GM21526 (cell line): Measurements from ENCODE around the gene ALKBH1.
"Not testable (repeated sequence)": the region's sequence is repeated elsewhere in the genome, so short reads cannot be mapped to it uniquely, and the experiment has no call there.

Experiments used
- ATAC-seq: cut with Tn5 transposase; IDR thresholded peaks from one replicate; pipeline ENCODE4 v1.9.1; 2021; ENCODE audit warnings: moderate library complexity; ENCODE audit not compliant: unreplicated experiment, low FRiP score

ALKBH1 gene, protein sequence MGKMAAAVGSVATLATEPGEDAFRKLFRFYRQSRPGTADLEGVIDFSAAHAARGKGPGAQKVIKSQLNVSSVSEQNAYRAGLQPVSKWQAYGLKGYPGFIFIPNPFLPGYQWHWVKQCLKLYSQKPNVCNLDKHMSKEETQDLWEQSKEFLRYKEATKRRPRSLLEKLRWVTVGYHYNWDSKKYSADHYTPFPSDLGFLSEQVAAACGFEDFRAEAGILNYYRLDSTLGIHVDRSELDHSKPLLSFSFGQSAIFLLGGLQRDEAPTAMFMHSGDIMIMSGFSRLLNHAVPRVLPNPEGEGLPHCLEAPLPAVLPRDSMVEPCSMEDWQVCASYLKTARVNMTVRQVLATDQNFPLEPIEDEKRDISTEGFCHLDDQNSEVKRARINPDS

GRCh38 chr14:77707724-77708408, at the start of gene ALKBH1, which contains the start of gene SLIRP:
TSS of gene ALKBH1 (minus strand) at chr14:77708023. CDS start at chr14:77708004, 19 bp downstream.
TSS of gene SLIRP (plus strand) at chr14:77708103. CDS start at chr14:77708112, 9 bp downstream.
- peak; percentile 96 for ATAC-seq

- no peak for ATAC-seq
Observed at GRCh38 chr14:77752799-77753516, 45.1 kb upstream of the ALKBH1 start.

DNA sequence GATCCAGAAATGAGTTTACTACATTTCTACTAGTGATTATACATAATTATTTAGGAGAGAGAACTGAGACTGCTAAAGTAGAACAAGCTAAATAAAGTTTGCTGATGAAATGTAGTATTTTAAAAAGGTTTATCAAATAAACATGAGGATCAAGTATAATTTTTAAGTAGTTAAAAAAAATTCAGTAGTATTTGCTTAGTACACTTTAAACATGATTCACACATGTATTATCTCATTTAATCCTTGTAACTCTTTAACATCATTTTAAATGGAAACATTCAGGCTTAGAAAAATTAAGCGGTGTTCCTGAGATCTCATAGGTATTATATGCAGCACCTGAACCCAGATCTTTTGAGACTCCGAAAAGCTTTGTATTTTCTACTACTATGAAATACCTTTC, 44.4 kb upstream of the ALKBH1 start:
- ATAC-seq, result no peak

GRCh38 chr14:77747425-77747824, 39.6 kb upstream of the ALKBH1 start:
- not testable (repeated sequence) for ATAC-seq

- ATAC-seq, result no peak
Observed at GRCh38 chr14:77746064-77746702, 38.4 kb upstream of the ALKBH1 start.

GRCh38 chr14:77741438-77741837, 33.6 kb upstream of the ALKBH1 start:
- no peak for ATAC-seq

DNA sequence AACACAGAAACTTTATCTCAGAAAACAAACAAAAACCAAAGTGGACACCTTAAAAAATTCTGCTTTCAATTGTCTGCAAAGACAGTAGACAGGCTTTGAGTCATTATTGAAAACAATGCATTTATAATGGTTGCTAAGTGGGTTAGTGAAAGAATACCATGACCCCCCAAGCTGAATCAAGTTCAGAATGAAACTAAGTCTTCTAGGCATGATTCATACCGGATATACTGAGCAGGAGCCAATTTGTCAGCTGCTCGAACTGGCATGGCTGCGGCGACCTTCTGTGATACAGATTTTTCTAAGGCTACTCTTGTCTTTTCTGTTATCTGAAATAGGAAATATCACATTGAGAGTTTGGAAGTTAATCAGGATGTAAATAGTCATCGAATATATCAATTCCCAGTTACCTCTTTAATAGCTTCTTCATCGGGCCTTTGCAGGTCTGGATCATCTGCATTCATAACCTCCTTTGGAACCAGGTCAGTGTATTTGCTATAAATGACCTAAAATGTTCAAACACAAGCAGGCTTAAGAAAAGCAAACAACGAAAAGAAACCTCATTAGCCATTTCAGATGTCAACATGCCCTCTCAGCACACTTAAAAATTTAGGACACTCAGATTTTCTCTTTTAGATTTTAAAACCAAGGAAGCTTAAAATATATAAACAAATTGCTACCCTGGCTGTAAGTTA, 30.9 kb upstream of the ALKBH1 start:
- ATAC-seq, result peak; percentile 87

DNA sequence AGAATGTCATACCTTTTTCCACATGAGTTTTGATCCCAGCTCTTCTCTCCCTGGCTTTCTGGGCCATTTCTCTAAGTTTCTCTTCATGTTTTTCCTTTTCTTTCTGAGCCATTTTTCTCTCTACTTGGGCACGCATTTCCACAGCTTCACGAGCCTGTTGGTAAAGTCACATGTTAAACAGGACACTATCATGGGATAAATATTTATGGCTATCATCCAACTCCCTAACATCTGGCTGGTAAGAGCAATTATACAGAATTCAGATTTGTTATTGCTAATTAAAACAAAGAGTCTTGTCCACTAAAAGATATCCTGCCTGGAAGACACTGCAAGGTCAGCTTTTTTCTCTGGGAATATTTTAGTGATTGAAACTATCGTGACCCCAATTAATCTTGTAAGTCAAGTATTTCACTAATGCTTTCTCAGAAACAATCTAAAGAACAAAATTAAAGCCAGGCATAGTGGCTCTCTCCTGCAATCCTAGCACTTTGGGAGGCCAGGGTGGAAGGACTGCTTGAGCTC, 23.2 kb upstream of the ALKBH1 start:
- no peak for ATAC-seq

GRCh38 chr14:77722301-77722700, 14.5 kb upstream of the ALKBH1 start:
- no peak for ATAC-seq

- no peak for ATAC-seq
Observed at GRCh38 chr14:77721437-77721836, 13.6 kb upstream of the ALKBH1 start.

DNA sequence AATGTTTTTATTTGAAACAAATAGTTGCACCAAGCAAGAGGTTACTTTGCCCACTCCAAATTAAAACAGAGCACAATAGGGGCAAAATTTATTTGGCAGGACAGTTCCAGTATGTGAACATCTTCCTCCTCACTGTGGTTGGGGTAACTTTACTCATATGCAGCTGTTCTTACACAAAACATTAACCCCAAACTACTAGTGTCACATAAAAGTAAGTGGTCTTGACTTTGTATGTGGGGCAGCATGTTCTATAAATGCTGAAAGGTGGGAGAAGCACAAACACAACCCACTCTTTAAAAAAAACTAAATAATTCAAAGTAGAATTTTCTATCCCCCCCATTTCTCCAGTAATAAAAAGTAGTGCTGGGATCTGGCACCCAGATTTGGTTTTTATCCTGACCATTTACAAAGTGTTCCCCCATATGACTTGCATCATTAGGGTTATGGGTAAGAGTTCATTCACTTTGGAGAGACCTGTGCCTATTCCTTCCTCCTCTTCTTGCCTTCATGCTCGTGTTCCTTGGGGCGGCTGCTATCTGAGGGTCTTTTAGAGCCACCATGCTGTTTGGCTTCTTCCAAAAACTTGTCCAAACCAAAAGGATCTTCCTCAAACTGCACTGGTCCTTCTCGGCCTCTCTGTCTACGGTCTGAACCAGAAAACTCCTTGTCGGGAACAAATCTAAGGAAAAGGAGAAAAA, 9.9 kb upstream of the ALKBH1 start:
- ATAC-seq, result no peak

DNA sequence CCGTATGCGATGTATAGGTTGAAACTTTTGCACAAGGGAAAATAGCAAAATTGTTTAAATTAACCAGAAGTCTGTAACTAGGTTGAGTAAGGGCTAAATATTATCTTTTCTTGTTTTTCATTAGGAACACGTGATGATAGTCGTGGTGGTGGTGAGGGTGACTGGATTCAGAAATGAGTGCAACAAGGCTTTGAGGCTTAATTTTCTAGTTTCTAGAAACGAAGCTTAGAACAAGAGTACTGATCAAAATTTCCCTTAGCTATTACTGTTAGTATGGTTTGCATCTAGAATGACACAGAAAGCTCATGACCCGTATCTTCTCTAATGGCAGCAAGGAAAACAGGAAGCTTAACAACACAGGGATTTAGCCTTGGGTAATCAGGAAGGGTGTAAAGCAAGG, 7.1 kb upstream of the ALKBH1 start:
- ATAC-seq, result no peak

DNA sequence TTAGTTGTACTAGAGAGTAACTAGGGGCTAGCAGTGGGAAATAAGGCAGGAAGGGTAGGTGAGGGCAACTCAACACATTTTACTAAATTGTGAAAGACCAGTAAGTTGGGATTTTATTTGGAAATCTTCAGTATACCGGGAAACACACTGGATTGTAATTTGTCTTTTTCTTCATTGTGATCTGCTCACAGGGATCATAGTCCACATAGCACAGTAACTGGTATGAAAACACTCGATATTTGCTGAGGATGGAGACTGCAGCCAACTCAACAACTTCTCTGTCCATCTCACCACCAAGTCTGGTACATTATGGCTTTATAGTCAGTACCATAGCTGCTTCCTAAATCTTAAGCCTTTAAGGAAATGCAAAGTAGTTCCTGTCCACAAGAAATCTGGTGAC, 2.5 kb upstream of the ALKBH1 start:
- ATAC-seq, result no peak

GRCh38 chr14:77709412-77709811, 1.6 kb upstream of the ALKBH1 start:
- ATAC-seq, result no peak

- no peak for ATAC-seq
Observed at GRCh38 chr14:77708749-77709148, 926 bp upstream of the ALKBH1 start.

- peak; percentile 17 for ATAC-seq
Observed at GRCh38 chr14:77707355-77707723, 484 bp downstream of the ALKBH1 start.

- ATAC-seq, result no peak
Observed at GRCh38 chr14:77691259-77691658, 16.6 kb downstream of the ALKBH1 start.

- no peak for ATAC-seq
Observed at GRCh38 chr14:77682158-77682553, 25.7 kb downstream of the ALKBH1 start.
